Inferior parietal cortex (tissue), 1 donor: ENCODE measurements around the gene PIK3R2.
"Not testable (repeated sequence)": the region's sequence is repeated elsewhere in the genome, so short reads cannot be mapped to it uniquely, and the experiment has no call there.

ENCODE experiments used
- DNase-seq: peaks from one replicate; pipeline ENCODE4 v3.0.0-alpha.2; 2016; ENCODE audit errors: extremely low spot score

PIK3R2 gene

DNA sequence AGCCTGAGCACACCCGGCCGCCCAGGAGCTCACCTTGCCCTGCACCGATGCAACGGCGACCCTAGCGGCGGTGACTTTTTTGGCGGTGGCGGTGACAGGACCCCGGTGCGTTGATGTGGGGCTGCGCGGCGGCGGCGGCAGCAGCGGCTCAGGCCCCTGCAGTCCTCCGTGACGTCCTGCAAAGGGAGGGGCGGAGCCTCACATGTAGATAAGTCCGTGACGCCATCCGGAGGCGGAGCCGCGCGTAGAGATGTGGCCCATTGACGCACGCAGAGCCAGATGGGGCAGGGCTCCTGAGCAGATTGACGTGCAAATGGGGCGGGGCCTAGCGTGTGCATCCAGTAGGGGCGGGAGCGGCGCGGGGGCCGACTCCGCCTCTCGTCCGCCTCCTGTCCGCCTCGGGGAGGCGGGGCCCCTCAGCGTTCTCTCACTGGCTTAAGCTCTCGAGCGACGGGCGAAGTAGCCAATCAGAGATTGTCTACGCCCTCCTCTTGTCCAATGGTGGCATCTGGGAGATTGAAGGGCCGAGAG is 51.0 kb downstream of the PIK3R2 start, which contains the start of gene RAB3A:
RAB3A (minus strand) TSS at position 180 of the 531 bp plus-strand sequence. CDS start 1,302 bp downstream, outside the sequence.
- DNase-seq: peak; percentile 100

DNA sequence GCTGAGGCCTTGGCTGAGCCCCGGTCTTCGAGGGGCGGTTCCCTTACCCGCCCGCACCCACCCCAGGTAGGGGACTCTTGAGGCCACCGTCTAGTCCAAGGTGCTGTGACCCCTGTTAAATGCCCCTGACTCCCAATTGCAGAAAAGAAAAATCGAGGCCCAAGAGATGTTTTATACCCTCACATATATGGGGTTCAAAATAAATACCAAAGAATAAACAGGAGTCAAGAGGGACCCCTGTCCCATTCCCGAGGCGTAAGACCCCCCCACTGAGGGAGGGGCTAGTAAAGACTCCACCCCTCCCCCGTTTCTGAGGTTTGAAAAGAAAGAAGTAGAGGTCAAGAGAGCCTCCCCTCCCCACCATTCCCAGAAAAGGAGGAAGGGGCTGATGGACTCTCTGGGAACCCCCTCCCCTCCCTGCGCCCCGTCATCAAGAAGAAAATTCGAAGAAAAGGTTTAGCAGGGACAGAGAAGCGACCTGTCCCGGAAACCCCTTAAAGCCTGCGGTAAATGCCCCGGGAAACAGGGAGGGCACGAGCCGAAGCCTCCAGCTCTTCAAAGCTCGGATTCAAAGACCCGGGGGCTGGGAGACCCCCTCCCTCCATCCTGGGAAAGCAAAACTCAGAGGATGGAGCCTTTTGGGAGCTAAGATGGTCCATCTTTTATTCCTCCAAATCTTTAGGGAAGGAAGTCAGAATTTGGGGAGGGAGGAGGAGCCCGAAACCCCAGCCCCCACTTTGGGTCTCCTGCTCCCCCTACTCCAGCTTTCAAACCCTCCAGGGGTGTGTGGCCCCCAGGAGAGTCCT is 51.6 kb downstream of the PIK3R2 start:
- DNase-seq: no peak

DNA sequence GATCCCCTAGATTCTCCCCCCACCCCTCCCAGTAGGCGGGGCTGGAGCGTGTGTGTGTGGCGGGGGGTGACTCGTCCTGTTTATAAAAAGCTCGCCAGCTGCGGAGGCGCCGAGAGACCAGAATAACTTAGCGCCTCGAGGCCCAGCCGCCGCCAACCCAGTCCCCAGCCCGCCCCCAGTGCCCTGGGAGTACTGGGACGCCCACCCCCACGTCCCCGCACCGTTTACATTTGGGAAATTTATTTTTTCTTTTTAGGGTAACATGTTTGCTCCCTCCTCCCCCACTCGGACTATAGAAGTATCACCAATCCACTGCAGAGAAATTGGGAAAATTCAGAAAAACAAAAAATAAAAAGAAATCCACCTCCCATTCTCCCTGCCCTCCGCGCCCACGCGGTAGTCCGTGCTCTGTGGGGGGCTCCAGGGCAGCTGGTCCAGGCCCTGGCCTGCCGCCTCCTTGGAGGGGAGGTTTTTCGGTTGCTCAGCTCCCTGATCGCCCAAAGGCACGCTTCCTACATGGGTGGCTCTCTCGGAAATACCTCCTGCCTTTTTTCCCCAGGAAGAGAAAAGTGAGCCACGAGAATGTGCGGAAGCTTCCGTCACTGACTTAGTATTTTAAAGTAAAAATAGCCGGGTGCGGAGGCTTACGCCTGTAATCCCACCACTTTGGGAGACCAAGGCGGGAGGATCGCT is 52.4 kb downstream of the PIK3R2 start:
- peak; percentile 74 for DNase-seq

DNA sequence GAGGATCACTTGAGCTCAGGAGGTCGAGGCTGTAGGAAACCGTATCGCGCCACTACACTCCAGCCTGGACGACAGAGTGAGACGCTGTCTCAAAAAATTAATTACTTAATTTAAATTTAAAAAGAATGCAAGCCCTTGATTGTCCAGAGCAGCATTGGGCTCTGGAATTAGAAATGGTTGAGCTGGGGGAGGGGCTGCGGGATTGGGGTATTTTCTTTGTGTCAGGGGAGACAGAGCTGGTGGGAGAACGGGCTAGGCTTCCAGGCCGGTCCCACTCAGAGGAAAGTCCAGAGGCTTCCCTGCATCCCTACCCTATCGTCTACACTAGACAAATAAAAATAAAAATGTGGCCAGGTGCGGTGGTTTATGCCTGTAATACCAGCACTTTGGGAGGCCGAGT is 53.1 kb downstream of the PIK3R2 start:
- no peak for DNase-seq

DNA sequence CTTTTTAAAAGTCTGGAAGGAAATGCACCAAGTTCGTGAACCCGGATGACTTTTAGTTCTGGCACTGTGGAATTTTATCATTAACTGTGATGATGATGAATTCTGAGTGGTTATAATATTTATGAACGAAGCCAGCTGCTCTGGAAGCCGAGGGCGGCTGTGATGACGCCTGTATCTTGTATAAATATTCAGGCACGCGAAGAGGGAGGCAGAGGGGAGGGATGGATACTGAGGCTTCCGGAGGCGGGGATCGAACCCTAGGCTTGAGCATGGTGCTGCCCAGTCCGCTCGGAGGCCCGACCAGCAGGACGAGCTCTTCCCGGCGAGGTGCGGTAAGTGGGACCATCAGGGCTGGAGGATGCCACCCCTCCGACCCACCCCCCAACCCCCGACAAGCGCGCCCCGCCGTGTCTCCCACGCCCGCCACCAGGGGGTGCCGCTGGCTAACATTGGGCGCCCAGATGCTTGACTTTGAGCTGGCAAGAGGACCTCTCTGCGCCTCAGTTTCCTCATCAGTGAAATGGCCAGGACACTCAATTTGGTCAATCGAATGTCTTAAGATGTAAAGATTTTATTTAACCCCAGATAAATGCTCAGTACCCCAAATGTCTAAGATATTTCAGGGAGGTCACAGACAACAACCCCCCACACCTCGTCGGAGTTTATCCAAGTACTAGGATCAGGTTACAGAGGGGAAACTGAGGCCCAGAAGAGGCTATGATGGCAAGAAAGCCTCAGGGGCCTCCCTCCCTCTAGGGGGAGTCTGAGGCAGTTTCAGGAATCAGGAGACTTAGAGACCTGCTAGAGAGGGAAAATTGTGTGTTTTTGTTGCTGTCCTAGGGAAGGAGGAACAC is 55.4 kb downstream of the PIK3R2 start:
- DNase-seq: no peak

DNA sequence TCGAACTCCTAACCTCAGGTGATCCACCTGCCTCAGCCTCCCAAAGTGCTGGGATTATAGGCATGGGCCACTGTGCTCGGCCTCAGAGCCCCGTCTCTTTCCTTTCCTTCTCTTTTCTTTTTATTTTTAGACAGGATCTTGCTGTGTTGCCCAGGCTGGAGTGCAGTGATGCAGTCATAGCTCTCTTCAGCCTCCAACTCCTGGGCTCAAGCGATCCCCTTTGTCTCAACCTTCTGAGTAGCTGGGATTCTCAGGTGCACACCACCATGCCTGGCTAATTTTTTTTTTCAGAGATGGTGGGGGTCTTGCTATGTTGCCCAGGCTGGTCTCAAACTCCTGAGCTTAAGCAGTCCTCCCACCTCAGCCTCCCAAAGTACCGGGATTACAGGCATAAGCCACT is 56.9 kb downstream of the PIK3R2 start:
- not testable (repeated sequence) for DNase-seq

DNA sequence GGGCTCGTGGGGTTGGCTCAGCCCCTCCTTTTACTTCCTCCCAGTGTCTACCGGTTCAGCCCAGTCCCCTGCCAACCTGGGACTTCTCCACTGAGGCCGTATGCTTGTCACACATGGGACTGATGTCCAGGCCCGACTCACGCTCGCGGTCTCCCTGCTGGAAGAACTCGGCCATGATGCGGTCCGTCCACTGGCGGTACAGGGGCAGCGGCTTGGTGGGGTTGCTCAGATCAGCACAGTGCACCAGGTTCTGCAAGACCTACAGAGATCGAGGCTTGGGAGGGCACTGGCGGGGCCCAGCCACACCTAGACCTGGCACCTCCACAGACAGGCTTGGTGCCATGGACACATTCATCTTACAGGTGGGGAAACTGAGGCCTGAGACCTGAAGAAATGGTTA is 58.7 kb downstream of the PIK3R2 start:
- DNase-seq: no peak

DNA sequence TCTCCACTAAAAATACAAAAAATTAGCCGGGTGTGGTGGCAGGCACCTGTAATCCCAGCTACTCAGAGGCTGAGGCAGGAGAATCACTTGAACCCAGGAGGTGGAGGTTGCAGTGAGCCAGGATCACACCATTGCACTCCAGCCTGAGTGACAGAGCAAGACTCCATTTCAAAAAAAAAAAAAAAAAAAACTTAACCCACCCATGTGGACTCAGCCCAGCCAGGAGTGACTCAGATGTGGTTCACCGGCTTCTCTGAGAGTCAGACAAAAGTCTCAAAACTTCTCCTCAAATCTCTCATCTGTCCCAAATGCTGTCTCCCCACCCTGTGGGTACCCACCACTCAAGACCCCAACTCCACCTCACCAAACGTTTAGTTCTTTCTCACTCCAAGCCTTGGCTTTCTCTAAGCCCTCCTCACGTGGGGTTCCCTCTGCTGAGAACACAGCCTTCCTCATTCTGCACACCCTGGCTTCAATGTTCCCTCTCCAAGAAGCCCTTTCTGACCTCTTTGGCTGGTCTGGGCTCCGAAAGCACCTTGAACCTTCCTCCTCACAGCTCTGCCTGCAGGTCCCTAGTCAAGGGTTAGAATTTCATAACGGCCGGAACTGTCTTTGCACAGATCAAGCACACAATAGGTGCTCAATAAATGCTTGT is 61.9 kb downstream of the PIK3R2 start:
- no peak for DNase-seq

DNA sequence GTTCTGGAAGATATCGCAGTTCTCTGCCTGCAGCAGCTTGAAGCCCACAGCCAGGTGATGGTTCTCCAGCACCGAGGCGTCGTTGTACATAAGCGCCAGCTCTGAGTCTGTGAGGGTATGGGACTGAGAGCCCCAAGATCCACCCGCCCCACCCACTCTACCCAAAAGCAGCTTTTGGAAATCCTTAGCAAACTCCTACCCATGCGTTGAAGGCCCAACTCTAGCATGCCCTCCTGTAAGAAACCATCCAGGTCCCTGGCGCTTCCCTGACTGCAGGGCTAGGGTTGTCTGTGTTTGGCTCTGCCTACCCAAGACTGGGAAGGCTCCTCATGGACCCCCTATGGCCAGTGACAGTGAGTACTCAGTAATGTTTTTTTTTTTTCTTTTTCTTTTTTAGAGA is 63.8 kb downstream of the PIK3R2 start:
- no peak for DNase-seq

DNA sequence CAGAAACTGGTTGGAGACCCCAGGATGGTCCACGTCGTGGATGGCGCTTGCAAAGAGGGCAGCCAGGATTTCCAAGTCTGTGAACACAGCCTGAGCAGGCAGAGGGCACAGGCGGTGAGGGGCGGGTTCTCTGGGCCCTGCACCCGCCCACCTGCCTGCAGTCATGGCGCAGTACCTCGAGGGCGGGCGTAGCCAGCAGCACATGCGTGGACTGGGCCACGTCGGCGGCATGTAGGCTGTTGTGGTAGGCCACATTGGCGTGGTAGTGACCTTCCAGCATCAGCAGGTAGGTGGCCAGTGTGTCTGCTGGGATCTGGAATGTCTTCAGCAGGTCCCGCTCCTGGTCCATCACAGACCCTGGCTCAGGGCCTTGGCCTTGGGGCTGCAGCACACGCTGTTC is 65.2 kb downstream of the PIK3R2 start:
- no peak for DNase-seq

DNA sequence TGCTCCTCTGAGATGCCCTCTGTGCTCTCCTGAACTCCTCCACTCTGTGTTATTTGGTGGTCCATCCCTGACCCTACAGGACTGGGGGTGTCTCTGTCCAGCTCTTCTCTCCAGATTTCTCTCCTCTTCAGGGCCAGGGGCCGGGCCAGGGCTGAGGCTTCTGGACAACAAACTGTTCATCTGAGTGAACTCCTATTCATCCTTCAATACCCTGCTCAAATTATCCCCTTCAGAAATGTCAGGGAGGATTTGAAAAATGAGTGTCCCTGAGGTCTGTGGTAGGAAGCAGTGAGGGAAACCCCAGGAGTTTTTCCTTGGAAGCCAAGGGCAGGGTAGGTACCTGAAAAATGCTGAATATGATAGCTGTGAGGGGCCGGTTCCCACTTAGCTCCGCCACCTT is 65.6 kb downstream of the PIK3R2 start:
- DNase-seq: no peak
